ENCODE data around the gene ZFYVE28. TPM values are rescaled to one million over a fixed set of nuclear protein-coding genes. Genes with fewer than 3 reads are reported as not detected.

The ZFYVE28 gene
- total RNA-seq, 1 donor from 2014 or later: 2.0 TPM

DNA sequence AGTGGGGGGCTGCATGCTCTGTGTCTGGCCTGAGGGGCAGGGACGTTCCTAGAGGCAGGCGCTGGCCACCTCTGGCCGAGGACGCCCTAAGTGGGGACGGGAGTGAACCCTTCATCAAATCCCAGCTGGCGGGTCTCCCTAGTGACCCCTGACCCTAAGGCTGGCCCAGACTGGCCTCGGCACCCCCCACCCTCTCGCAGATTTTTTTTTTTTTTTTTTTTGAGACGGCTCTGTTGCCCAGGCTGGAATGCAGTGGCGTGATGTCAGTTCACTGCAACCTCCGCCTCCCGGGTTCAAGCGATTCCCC, 155.5 kb downstream of the ZFYVE28 start:
- DNase-seq (ENCODE audit: low read depth): no peak
- Histone ChIP-seq H3K27me3 (ENCODE audit: control insufficient read depth, insufficient read depth, low read length) (no peaks in the 10 kb centered on the region), H3K36me3 (ENCODE audit: control insufficient read depth, insufficient read depth, low read length) (no peaks in the 10 kb centered on the region), H3K4me3 (ENCODE audit: low read depth, low read length) (peak overlapping the region; percentile 46)
- TF ChIP-seq, protein P1, sequence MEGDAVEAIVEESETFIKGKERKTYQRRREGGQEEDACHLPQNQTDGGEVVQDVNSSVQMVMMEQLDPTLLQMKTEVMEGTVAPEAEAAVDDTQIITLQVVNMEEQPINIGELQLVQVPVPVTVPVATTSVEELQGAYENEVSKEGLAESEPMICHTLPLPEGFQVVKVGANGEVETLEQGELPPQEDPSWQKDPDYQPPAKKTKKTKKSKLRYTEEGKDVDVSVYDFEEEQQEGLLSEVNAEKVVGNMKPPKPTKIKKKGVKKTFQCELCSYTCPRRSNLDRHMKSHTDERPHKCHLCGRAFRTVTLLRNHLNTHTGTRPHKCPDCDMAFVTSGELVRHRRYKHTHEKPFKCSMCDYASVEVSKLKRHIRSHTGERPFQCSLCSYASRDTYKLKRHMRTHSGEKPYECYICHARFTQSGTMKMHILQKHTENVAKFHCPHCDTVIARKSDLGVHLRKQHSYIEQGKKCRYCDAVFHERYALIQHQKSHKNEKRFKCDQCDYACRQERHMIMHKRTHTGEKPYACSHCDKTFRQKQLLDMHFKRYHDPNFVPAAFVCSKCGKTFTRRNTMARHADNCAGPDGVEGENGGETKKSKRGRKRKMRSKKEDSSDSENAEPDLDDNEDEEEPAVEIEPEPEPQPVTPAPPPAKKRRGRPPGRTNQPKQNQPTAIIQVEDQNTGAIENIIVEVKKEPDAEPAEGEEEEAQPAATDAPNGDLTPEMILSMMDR (IDR thresholded peaks at IDR 0.05; ENCODE audit: insufficient read depth, low read length, poor library complexity, severe bottlenecking): no peak

DNA sequence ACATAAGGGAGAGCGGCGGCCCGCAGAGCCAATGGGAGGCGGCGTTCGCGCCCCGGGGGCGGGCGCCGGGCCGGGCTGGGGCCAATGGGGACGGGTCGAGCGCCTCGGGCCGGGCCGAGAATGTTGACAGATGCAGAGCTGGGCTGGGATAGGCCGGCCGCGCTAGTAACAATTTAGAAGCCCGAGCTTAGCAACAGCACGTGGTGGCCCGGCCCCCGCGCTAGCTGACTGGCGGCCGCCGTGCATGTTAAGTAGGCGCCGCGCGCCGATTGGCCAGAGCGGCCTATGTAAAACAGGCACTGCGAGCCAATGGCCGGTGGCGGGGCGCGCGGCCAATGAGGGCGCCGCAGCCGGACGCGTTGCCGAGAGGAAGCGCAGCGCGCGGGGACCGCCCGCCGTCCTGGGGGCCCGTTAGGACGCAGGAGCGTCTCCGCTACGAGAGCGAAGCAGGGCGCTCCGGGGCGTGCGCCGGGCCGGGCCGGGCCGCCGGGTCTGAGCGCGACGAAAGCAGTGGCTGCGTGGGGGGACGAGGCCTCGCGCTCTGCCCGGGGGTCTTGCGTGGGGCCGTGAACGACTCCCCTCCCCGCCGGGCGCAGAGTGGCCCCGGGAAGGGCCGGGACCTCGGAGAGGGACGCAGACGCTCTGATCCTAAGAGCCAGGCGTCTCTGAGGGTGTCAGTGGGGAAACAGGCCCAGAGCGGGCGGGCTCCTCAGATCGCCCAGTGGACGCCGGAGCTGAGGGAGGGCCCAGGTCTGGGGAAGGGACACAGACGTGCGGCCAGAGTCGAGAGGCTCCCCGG, 156.1 kb downstream of the ZFYVE28 start:
- TF ChIP-seq, protein P1 (IDR thresholded peaks at IDR 0.05; ENCODE audit: insufficient read depth, low read length, poor library complexity, severe bottlenecking): no peak
- Histone ChIP-seq H3K27me3 (ENCODE audit: control insufficient read depth, insufficient read depth, low read length) (no peaks in the 10 kb centered on the region), H3K36me3 (ENCODE audit: control insufficient read depth, insufficient read depth, low read length) (no peaks in the 10 kb centered on the region), H3K4me3 (ENCODE audit: low read depth, low read length) (peak overlapping the region; percentile 46)
- DNase-seq (ENCODE audit: low read depth): peak; percentile 97

DNA sequence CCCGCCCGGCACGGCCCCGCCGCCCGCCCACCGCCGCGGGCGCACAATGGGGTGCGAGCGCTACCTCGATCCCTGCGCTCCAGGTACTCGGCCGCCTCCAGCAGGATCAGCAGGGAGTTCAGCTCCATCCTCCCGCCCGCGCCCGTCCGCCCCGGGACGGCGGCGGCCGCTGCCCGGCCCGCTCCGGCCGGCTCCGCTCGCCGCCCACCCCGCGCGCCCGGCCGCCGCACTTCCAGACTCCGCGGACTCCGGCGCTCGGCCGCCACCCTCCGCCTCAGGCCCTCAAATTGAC, 156.6 kb downstream of the ZFYVE28 start, which contains the start of gene MXD4:
Gene MXD4, minus strand, starts transcription at position 257 of the 292 bp plus-strand sequence. Its CDS starts 129 bp downstream, at position 128.
- DNase-seq (ENCODE audit: low read depth): no peak
- no peaks in the 10 kb centered on the region for H3K27me3 ChIP-seq (ENCODE audit: control insufficient read depth, insufficient read depth, low read length)
- no peaks in the 10 kb centered on the region for H3K36me3 ChIP-seq (ENCODE audit: control insufficient read depth, insufficient read depth, low read length)
- peak within 1 kb of the TSS; percentile 80 for H3K4me3 ChIP-seq (ENCODE audit: low read depth, low read length)
- TF ChIP-seq, protein P1 (IDR thresholded peaks at IDR 0.05; ENCODE audit: insufficient read depth, low read length, poor library complexity, severe bottlenecking): no peak

DNA sequence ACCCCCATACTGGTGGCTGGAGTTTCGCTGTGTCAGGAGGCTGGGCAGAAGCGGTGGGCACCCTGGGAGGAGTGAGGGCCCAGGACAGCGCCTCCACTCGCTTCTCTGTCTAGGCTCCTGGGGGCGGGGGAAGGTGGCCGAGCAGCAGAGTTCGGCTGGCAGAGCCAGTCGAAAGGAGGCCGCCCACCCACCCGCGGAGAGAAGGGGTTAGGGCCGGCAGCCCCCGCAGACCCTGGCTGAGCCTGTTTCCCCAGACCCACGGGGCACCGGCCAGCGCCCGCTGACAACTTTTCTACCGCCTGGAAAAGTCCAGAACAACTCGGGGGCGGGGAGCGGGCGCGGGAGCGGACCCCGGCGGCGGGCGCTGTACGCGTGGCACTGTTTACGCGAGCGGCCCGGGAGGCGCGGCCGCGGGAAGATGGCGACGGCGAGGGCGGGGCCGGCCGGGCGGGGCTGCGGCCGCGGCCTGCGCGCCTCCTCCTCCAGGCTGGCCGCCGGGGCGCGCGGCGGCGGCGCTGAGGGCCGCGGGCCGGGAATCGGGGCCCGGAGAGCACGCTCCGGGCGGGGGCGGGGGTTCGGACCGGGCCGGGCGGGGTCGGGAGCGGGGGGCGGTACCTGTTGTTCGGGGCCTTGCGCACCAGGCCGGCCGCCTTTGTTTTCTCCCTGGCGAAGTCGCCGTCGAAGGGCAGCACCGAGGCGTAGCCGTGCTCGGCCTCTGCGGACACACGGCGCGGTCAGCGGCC, 157.2 kb downstream of the ZFYVE28 start:
- H3K36me3 ChIP-seq (ENCODE audit: control insufficient read depth, insufficient read depth, low read length): no peaks in the 10 kb centered on the region
- TF ChIP-seq, protein P1 (IDR thresholded peaks at IDR 0.05; ENCODE audit: insufficient read depth, low read length, poor library complexity, severe bottlenecking): no peak
- DNase-seq (ENCODE audit: low read depth): no peak
- H3K4me3 ChIP-seq (ENCODE audit: low read depth, low read length): peak overlapping the region; percentile 80
- H3K27me3 ChIP-seq (ENCODE audit: control insufficient read depth, insufficient read depth, low read length): no peaks in the 10 kb centered on the region

DNA sequence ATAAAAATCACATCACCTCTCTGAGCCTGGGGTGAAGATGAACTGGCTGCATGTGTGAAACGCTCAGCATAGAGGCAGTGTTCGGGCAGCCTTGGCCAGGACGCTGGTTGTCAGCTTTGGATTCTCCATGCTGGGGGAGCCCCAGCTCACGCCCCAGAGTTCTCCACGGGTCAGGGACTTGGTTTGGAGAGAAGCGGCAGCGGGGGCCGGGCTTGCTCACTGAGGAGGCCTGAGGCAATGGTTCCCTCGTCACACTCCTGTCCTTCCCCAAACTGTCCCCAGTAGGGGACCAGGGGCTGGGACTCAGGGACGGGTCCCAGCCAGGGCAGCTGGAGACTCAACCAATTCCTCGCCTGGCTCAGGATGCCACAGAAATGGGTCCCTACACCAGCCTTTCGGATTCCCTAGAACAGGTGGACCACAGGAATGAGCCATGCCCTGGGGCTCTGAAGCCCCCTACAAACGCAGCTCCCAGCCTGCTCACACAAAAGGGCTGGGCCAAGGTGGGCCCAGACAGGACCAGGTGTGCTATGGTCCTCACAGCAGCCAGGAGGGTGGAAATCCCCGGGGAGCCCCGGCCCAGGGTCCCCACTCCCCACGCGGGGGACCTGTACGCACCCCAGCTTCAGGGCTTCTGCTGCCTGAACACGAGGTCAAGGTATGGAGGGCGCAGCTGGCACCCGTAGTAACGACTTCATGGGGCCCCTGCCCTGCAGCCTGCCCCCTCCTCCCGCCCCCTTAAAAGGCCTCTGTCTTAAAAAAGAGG, 157.9 kb downstream of the ZFYVE28 start:
- H3K36me3 ChIP-seq (ENCODE audit: control insufficient read depth, insufficient read depth, low read length): no peaks in the 10 kb centered on the region
- no peak for DNase-seq (ENCODE audit: low read depth)
- TF ChIP-seq, protein P1 (IDR thresholded peaks at IDR 0.05; ENCODE audit: insufficient read depth, low read length, poor library complexity, severe bottlenecking): no peak
- no peaks in the 10 kb centered on the region for H3K27me3 ChIP-seq (ENCODE audit: control insufficient read depth, insufficient read depth, low read length)
- peak overlapping the region; percentile 80 for H3K4me3 ChIP-seq (ENCODE audit: low read depth, low read length)

Measured in kidney epithelial cell (primary cell).